GM12865 (cell line): Measurements from ENCODE around the gene VRK1.

Experiments used
- DNase-seq: peaks from one replicate; pipeline ENCODE4 v3.0.0; 2010; ENCODE audit warnings: low read depth
- H3K4me3 ChIP-seq: 2 replicates; pipeline ENCODE4 v1.5.1; 2011; ENCODE audit warnings: mild to moderate bottlenecking, low read depth, low read length, control low read depth
- CTCF ChIP-seq: IDR thresholded peaks from 2 replicates; pipeline ENCODE4 v1.5.1; 2011; ENCODE audit warnings: low read length, control low read depth, low read depth, inconsistent platforms; ENCODE audit not compliant: insufficient read depth; ENCODE audit errors: missing control alignments

Gene VRK1

GRCh38 chr14:96911499-96912149 lies 114.4 kb downstream of the VRK1 start:
- no peak overlapping the region for H3K4me3 ChIP-seq
- DNase-seq: no peak
- no peak for TF ChIP-seq CTCF

GRCh38 chr14:96914571-96915128 lies 117.5 kb downstream of the VRK1 start:
- TF ChIP-seq CTCF: no peak
- DNase-seq: no peak
- no peak overlapping the region for H3K4me3 ChIP-seq

- no peak for TF ChIP-seq CTCF
- H3K4me3 ChIP-seq: no peak overlapping the region
- no peak for DNase-seq
Measured at GRCh38 chr14:96915478-96915877, 118.3 kb downstream of the VRK1 start.

GRCh38 chr14:96916751-96917150 lies 119.6 kb downstream of the VRK1 start:
- no peak for DNase-seq
- no peak for TF ChIP-seq CTCF
- no peak overlapping the region for H3K4me3 ChIP-seq

GRCh38 chr14:96917442-96917963 lies 120.3 kb downstream of the VRK1 start:
- H3K4me3 ChIP-seq: no peak overlapping the region
- no peak for DNase-seq
- no peak for TF ChIP-seq CTCF

- no peak for TF ChIP-seq CTCF
- no peak overlapping the region for H3K4me3 ChIP-seq
- DNase-seq: no peak
Measured at GRCh38 chr14:96920023-96920422, 122.8 kb downstream of the VRK1 start.

GRCh38 chr14:96920820-96921219 lies 123.6 kb downstream of the VRK1 start:
- DNase-seq: no peak
- H3K4me3 ChIP-seq: no peak overlapping the region
- TF ChIP-seq CTCF: no peak
